Measurements from ENCODE around the gene ARPC1A.
A peak's percentile ranks its signal among the peaks of the same experiment; 100 is the strongest.

Gene ARPC1A

DNA sequence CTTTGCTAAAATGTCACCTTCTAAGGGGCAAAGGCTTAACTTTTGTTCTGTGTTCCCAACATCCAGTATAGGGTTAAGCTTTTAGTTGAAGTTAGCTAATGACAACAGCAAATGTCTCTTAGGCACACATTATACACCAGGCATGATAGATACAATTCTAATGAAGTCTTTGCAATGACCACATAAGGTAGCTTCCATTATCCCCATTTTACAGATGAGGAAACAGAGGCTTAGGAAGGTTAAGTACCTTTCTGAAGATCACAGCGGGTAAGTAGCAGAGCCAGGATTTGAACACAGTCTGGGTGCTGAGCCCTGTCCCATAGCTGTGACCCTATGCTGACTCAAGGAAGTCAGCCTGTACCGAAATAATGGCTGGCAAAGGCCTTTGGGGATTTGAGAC, 84.9 kb downstream of the ARPC1A start:
- DNase-seq (ENCODE audit: low spot score): no peak

DNA sequence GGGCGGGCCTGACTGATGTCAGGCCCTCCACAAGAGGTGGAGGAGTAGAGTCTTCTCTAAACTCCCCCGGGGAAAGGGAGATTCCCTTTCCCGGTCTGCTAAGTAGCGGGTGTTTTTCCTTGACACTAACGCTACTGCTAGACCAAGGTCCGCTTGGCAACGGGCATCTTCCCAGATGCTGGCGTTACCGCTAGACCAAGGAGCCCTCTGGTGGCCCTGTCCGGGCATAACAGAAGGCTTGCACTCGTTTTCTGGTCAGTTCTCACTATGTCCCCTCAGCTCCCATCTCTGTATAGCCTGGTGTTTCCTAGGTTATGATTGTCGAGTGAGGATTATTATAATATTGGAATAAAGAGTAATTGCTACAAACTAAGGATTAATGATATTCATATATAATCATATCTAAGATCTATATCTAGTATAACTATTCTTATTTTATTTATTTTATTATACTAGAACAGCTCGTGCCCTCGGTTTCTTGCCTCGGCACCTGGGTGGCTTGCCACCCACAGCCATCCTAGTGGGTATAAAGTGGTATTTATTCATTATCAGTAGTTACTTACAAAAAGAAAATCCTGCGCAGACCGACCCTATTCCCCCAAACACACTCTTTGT, 89.9 kb downstream of the ARPC1A start:
- DNase-seq (ENCODE audit: low spot score): peak; percentile 51

All from Ammon's horn (tissue), 1 donor.